ENCODE measurements around the gene FAM241B.

DNA sequence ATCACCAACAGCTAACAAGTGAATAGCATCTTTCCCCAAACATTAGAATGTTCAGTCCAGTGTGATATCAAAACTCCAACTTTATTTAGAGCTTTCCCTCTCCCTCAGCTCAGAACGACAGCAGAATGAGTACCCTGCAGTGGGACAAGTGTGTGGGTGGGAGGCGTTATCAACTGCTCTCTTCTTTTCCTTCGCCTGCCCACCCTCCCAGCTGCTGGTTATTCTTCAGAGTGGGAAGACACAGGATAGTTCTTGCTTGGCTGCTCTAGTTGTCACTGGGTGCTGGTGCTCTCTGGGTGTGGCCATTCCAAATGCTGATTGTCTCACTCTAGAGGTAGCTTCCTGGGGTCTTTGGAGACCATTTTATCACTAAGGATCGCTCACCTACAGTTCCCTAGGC, 13.7 kb upstream of the FAM241B start:
- TF ChIP-seq, protein P1, sequence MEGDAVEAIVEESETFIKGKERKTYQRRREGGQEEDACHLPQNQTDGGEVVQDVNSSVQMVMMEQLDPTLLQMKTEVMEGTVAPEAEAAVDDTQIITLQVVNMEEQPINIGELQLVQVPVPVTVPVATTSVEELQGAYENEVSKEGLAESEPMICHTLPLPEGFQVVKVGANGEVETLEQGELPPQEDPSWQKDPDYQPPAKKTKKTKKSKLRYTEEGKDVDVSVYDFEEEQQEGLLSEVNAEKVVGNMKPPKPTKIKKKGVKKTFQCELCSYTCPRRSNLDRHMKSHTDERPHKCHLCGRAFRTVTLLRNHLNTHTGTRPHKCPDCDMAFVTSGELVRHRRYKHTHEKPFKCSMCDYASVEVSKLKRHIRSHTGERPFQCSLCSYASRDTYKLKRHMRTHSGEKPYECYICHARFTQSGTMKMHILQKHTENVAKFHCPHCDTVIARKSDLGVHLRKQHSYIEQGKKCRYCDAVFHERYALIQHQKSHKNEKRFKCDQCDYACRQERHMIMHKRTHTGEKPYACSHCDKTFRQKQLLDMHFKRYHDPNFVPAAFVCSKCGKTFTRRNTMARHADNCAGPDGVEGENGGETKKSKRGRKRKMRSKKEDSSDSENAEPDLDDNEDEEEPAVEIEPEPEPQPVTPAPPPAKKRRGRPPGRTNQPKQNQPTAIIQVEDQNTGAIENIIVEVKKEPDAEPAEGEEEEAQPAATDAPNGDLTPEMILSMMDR (IDR thresholded peaks at IDR 0.05) = no peak
- no peak for TF ChIP-seq POLR2A (IDR thresholded peaks at IDR 0.05)

Data from lower leg skin (tissue), 3 donors.